ENCODE data around the gene IRAK1. TPM values are rescaled to one million over a fixed set of nuclear protein-coding genes. Genes with fewer than 3 reads are reported as not detected.

IRAK1 gene
- total and polyA plus RNA-seq, 10 of the 15 experiments (the other 5 are each of a cell fraction or from before 2014, with no cell fraction given): 4.2 to 136 (median 39.5) TPM

DNA sequence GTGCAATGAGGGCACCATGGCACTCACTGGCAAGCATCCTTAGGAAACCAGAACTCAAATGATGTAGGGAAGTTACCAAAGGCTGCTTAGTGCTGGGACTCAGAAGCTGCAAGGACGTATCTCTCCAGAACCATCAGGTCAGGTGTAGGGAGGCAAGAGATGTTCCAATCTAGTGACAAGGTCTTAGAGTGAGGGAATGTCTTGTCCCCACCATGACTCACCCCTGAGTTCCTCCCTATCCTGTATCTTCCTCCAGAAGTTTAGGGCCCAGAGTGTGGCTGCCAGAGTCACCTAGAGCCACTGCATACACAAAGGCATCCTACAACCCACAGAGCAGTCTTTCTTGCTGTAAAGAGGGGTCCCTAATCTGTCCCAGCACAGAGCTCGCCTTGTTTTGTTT is 14.1 kb upstream of the IRAK1 start:
- POLR2A ChIA-PET: no interaction called here
- no peak for ATAC-seq
- H3K79me2 ChIP-seq (ENCODE audit: control insufficient read depth, insufficient read depth, low read length): no peaks in the 10 kb centered on the region; the same call in 1 of the 2 replicates
- no peaks in the 10 kb centered on the region for H3K9me3 ChIP-seq (replicated peaks; ENCODE audit: control insufficient read depth, insufficient read depth, low read length)
- SMC1A ChIA-PET (ENCODE audit: uncharacterized antibody, unreplicated experiment): no interaction called here
- no peak overlapping the region for H2AFZ ChIP-seq (ENCODE audit: control insufficient read depth, low read depth, low read length)
- no peak overlapping the region for H3K4me3 ChIP-seq
- FAIRE-seq: no peak
- intact Hi-C loops (cut with micrococcal nuclease; ENCODE audit: unreplicated experiment): no loop called here
- peaks cover 0 to 2% of the 10 kb centered on the region in 2 experiments; a peak in 3 of 4 replicates for H3K36me3 ChIP-seq (ENCODE audit: control insufficient read depth in 2 of 2, insufficient read depth in 2 of 2, low read length in 1 of 2)
- CTCF ChIA-PET: no interaction called here
- no peak overlapping the region for H3K4me2 ChIP-seq (ENCODE audit: control insufficient read depth, insufficient read depth)
- H4K20me1 ChIP-seq (ENCODE audit: control insufficient read depth, insufficient read depth): no peaks in the 10 kb centered on the region; the same call in 1 of the 2 replicates
- WGBS (ENCODE audit: insufficient coverage, insufficient replicate concordance, low lambda C conversion rate, missing lambda C conversion rate): 17% methylated on average over 2 of the region's 2 CpGs
- no TSS peak for BruUV-seq (replicated peaks)
- H3K9ac ChIP-seq (ENCODE audit: control insufficient read depth, insufficient read depth, low read length): no peak overlapping the region
- no peaks in the 10 kb centered on the region for H3K4me1 ChIP-seq (ENCODE audit: control insufficient read depth, insufficient read depth, low read length)
- in situ Hi-C loops (cut with MboI): no loop called here
- TF ChIP-seq TCF7 (IDR thresholded peaks at IDR 0.05; ENCODE audit: borderline replicate concordance) (no peak), CREM (IDR thresholded peaks at IDR 0.05; ENCODE audit: low read depth) (no peak), CREB1 (IDR thresholded peaks at IDR 0.05; ENCODE audit: low read depth) (no peak), KLF5 (IDR thresholded peaks at IDR 0.05; ENCODE audit: partially characterized antibody) (no peak), ZNF207 (IDR thresholded peaks at IDR 0.05; ENCODE audit: borderline replicate concordance) (no peak), ZZZ3 (IDR thresholded peaks at IDR 0.05; ENCODE audit: control insufficient read depth, insufficient read length, low read depth) (no peak), SIN3A (IDR thresholded peaks at IDR 0.05; ENCODE audit: low read depth, low read length) (no peak), SMARCA5 (IDR thresholded peaks at IDR 0.05) (no peak), SMAD5 (IDR thresholded peaks at IDR 0.05; ENCODE audit: low read depth) (no peak)
- TF ChIP-seq, protein P1, sequence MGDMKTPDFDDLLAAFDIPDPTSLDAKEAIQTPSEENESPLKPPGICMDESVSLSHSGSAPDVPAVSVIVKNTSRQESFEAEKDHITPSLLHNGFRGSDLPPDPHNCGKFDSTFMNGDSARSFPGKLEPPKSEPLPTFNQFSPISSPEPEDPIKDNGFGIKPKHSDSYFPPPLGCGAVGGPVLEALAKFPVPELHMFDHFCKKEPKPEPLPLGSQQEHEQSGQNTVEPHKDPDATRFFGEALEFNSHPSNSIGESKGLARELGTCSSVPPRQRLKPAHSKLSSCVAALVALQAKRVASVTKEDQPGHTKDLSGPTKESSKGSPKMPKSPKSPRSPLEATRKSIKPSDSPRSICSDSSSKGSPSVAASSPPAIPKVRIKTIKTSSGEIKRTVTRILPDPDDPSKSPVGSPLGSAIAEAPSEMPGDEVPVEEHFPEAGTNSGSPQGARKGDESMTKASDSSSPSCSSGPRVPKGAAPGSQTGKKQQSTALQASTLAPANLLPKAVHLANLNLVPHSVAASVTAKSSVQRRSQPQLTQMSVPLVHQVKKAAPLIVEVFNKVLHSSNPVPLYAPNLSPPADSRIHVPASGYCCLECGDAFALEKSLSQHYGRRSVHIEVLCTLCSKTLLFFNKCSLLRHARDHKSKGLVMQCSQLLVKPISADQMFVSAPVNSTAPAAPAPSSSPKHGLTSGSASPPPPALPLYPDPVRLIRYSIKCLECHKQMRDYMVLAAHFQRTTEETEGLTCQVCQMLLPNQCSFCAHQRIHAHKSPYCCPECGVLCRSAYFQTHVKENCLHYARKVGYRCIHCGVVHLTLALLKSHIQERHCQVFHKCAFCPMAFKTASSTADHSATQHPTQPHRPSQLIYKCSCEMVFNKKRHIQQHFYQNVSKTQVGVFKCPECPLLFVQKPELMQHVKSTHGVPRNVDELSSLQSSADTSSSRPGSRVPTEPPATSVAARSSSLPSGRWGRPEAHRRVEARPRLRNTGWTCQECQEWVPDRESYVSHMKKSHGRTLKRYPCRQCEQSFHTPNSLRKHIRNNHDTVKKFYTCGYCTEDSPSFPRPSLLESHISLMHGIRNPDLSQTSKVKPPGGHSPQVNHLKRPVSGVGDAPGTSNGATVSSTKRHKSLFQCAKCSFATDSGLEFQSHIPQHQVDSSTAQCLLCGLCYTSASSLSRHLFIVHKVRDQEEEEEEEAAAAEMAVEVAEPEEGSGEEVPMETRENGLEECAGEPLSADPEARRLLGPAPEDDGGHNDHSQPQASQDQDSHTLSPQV (IDR thresholded peaks at IDR 0.05): no peak
- no peaks in the 10 kb centered on the region for H3K27me3 ChIP-seq (replicated peaks in 1 of 2; ENCODE audit: control insufficient read depth in 2 of 2, insufficient read depth in 2 of 2, low read length in 1 of 2)
- DNase-seq (ENCODE audit: low read depth, low spot score): no peak
- H3K27ac ChIP-seq (ENCODE audit: control insufficient read depth, insufficient read depth): no peak overlapping the region
- RAD21 ChIA-PET (ENCODE audit: unreplicated experiment): no interaction called here
